GM12875 (cell line): ENCODE results near the gene CBFA2T3.
"Not testable (repeated sequence)": the region's sequence is repeated elsewhere in the genome, so short reads cannot be mapped to it uniquely, and the experiment has no call there.

Source experiments
- H3K4me3 ChIP-seq: one replicate; pipeline ENCODE4 v1.5.1; 2011; ENCODE audit warnings: low read depth, low read length, control low read depth
- CTCF ChIP-seq: IDR thresholded peaks from 2 replicates; pipeline ENCODE4 v1.5.1; 2011; ENCODE audit warnings: low read depth, mild to moderate bottlenecking, control low read depth, inconsistent platforms, low read length, moderate library complexity, borderline replicate concordance; ENCODE audit not compliant: insufficient read depth

The CBFA2T3 gene

GRCh38 chr16:89022051-89022836 lies 45.2 kb upstream of the CBFA2T3 start:
- TF ChIP-seq CTCF: no peak
- no peak overlapping the region for H3K4me3 ChIP-seq

GRCh38 chr16:89020925-89021595 lies 44.1 kb upstream of the CBFA2T3 start:
- no peak overlapping the region for H3K4me3 ChIP-seq
- no peak for TF ChIP-seq CTCF

GRCh38 chr16:89020068-89020924 lies 43.3 kb upstream of the CBFA2T3 start:
- no peak overlapping the region for H3K4me3 ChIP-seq
- no peak for TF ChIP-seq CTCF

GRCh38 chr16:89019511-89019910 lies 42.5 kb upstream of the CBFA2T3 start:
- no peak for TF ChIP-seq CTCF
- H3K4me3 ChIP-seq: no peak overlapping the region

GRCh38 chr16:89018282-89019158 lies 41.5 kb upstream of the CBFA2T3 start:
- no peak for TF ChIP-seq CTCF
- H3K4me3 ChIP-seq: no peak overlapping the region

GRCh38 chr16:89017543-89018281 lies 40.7 kb upstream of the CBFA2T3 start:
- no peak for TF ChIP-seq CTCF
- H3K4me3 ChIP-seq: no peak overlapping the region

- H3K4me3 ChIP-seq: not testable (repeated sequence)
Observed at GRCh38 chr16:89016561-89016960, 39.6 kb upstream of the CBFA2T3 start.
